HCT116 (cell line): ENCODE results near the gene SLC39A13. TPM values are rescaled to one million over a fixed set of nuclear protein-coding genes. Genes with fewer than 3 reads are reported as not detected.

Experiments
- ATAC-seq: fragments of 200-7000 bp; cut with Tn5 transposase; 2 replicates; pipeline ENCODE4 v1.9.1; 2020; ENCODE audit warnings: mild to moderate bottlenecking, moderate library complexity
- BruUV-seq: library from RNA; stranded (reverse); fragments of 400-500 nt; replicated peaks from 2 replicates; lab custom pipeline; 2021; lab: Mats Ljungman, UMichigan
- CTCF ChIA-PET: fragments of 300-600 bp; sonication (Branson Sonifier 250); formaldehyde crosslinking; loops from one replicate; lab custom pipeline; 2021; ENCODE audit warnings: antibody characterized with exemption; lab: Charles Lee
- POLR2A ChIA-PET: fragments of 300-600, 350-600 bp; sonication (Branson Sonifier 250); formaldehyde crosslinking; loops from one replicate; lab custom pipeline; 2021; ENCODE audit warnings: antibody characterized with exemption; lab: Charles Lee
- RAD21 ChIA-PET, 2 experiments: fragments of 300-600 bp; sonication (Branson Sonifier 250); formaldehyde crosslinking; loops; one replicate each; lab custom pipeline; 2023; ENCODE audit warnings: low total read pairs in 2 of 2; ENCODE audit not compliant: uncharacterized antibody in 2 of 2, unreplicated experiment in 2 of 2, low non-redundant PET in 1 of 2; lab: Charles Lee
- DNase-seq: peaks from one replicate; pipeline ENCODE4 v3.0.0-alpha.2; 2010; ENCODE audit warnings: low read depth, low spot score
- H2AFZ ChIP-seq: fragments of 200-600 bp; shearing (Covaris generic), sonication (generic); 2 replicates; pipeline ENCODE4 v1.6.1; 2017; ENCODE audit warnings: low read depth, mixed run types, mixed read lengths, antibody characterized with exemption, low read length; ENCODE audit not compliant: poor library complexity, severe bottlenecking
- H3K27ac ChIP-seq: 2 replicates; pipeline ENCODE4 v1.5.1; 2012; ENCODE audit warnings: low read depth, low read length
- H3K27me3 ChIP-seq: fragments of 200-600 bp; sonication (generic); 2 replicates; pipeline ENCODE4 v1.6.1; 2016; ENCODE audit warnings: mixed run types, low read length, mixed read lengths; ENCODE audit not compliant: insufficient read depth
- H3K36me3 ChIP-seq, 2 experiments: fragments of 200-500 bp in 1 of 2; fragments of 200-600 bp in 1 of 2; sonication (Bioruptor generic) in 1 of 2; sonication (generic) in 1 of 2; 2 replicates each; pipeline versions ENCODE4 v1.5.1 to v1.6.1; 2014 to 2016; ENCODE audit warnings: low read length in 2 of 2, inconsistent platforms in 1 of 2, mixed read lengths in 1 of 2, mixed run types in 1 of 2; ENCODE audit not compliant: insufficient read depth in 2 of 2, control insufficient read depth in 1 of 2
- H3K4me1 ChIP-seq, 2 experiments: fragments of 200-600 bp in 1 of 2; sonication (generic) in 1 of 2; 2 replicates each; pipeline versions ENCODE4 v1.5.1 to v1.6.1; 2012 to 2017; ENCODE audit warnings: low read length in 2 of 2, inconsistent platforms in 1 of 2, mild to moderate bottlenecking in 1 of 2, mixed read lengths in 1 of 2, mixed run types in 1 of 2, moderate library complexity in 1 of 2; ENCODE audit not compliant: insufficient read depth in 2 of 2, control insufficient read depth in 1 of 2
- H3K4me2 ChIP-seq: fragments of 200-600 bp; sonication (generic); 2 replicates; pipeline ENCODE4 v1.6.1; 2017; ENCODE audit warnings: mixed run types, low read length, mixed read lengths
- H3K4me3 ChIP-seq, 2 experiments: fragments of 200-600 bp in 1 of 2; sonication (generic) in 1 of 2; replicated peaks in 1 of 2; 2 replicates each; pipeline ENCODE4 v1.5.1; 2011 to 2016; ENCODE audit warnings: low read length in 2 of 2, control low read depth in 1 of 2, low read depth in 1 of 2, mild to moderate bottlenecking in 1 of 2, mixed read lengths in 1 of 2, mixed run types in 1 of 2
- H3K79me2 ChIP-seq: fragments of 200-600 bp; sonication (generic); 2 replicates; pipeline ENCODE4 v1.6.1; 2017; ENCODE audit warnings: mild to moderate bottlenecking, mixed run types, low read length, moderate library complexity, mixed read lengths; ENCODE audit not compliant: insufficient read depth
- H3K9ac ChIP-seq: fragments of 200-600 bp; sonication (generic); 2 replicates; pipeline ENCODE4 v1.6.1; 2016; ENCODE audit warnings: low read length, mixed read lengths
- H3K9me2 ChIP-seq: fragments of 200-600 bp; sonication (generic), shearing (Covaris generic); 2 replicates; pipeline ENCODE4 v1.6.1; 2017; ENCODE audit warnings: mixed run types, mild to moderate bottlenecking, moderate library complexity; ENCODE audit not compliant: insufficient read depth
- H3K9me3 ChIP-seq, 2 experiments: fragments of 200-500 bp in 1 of 2; fragments of 200-600 bp in 1 of 2; sonication (Bioruptor generic) in 1 of 2; sonication (generic) in 1 of 2; 2 replicates each; pipeline ENCODE4 v1.6.1; 2014 to 2017; ENCODE audit warnings: low read length in 2 of 2, mixed read lengths in 2 of 2, inconsistent platforms in 1 of 2, low read depth in 1 of 2, mild to moderate bottlenecking in 1 of 2, mixed run types in 1 of 2, moderate library complexity in 1 of 2; ENCODE audit not compliant: control insufficient read depth in 1 of 2, insufficient read depth in 1 of 2
- H4K20me1 ChIP-seq: fragments of 200-600 bp; sonication (generic), shearing (Covaris generic); 2 replicates; pipeline ENCODE4 v1.6.1; 2017; ENCODE audit warnings: mixed run types, mild to moderate bottlenecking, moderate library complexity; ENCODE audit not compliant: insufficient read depth
- CEBPB ChIP-seq: IDR thresholded peaks from 2 replicates; pipeline ENCODE4 v1.6.1; 2012; ENCODE audit warnings: low read depth
- ELF1 ChIP-seq: IDR thresholded peaks from 2 replicates; pipeline ENCODE4 v1.6.1; 2012; ENCODE audit warnings: low read depth, borderline replicate concordance
- JUND ChIP-seq: IDR thresholded peaks from 2 replicates; pipeline ENCODE4 v1.6.1; 2012
- POLR2A ChIP-seq: IDR thresholded peaks from 2 replicates; pipeline ENCODE4 v1.7.0; 2011; ENCODE audit warnings: borderline replicate concordance; ENCODE audit not compliant: insufficient read depth, insufficient read length; ENCODE audit errors: extremely low read depth
- RAD21 ChIP-seq: IDR thresholded peaks from 2 replicates; pipeline ENCODE4 v1.6.1; 2012; ENCODE audit warnings: low read depth, mild to moderate bottlenecking
- SIN3A ChIP-seq: IDR thresholded peaks from 2 replicates; pipeline ENCODE4 v1.6.1; 2012; ENCODE audit warnings: low read depth
- SP1 ChIP-seq: IDR thresholded peaks from 2 replicates; pipeline ENCODE4 v1.6.1; 2012; ENCODE audit warnings: low read depth
- SRF ChIP-seq: IDR thresholded peaks from 2 replicates; pipeline ENCODE4 v1.6.1; 2012; ENCODE audit warnings: low read depth
- TCF7L2 ChIP-seq: IDR thresholded peaks from 2 replicates; pipeline ENCODE4 v1.7.0; 2011; ENCODE audit warnings: borderline replicate concordance, inconsistent platforms; ENCODE audit not compliant: insufficient read depth, insufficient read length; ENCODE audit errors: extremely low read depth
- YY1 ChIP-seq: IDR thresholded peaks from 2 replicates; pipeline ENCODE4 v1.6.1; 2011; ENCODE audit warnings: low read length, low read depth, moderate library complexity, mild to moderate bottlenecking; ENCODE audit not compliant: insufficient replicate concordance; ENCODE audit errors: extremely low read depth
- ZFX ChIP-seq: fragments of 450-650 bp; IDR thresholded peaks from 2 replicates; pipeline ENCODE4 v1.6.1; 2017
- ZNF274 ChIP-seq: fragments of 200-500 bp; sonication (Bioruptor generic); IDR thresholded peaks from 2 replicates; pipeline ENCODE4 v1.6.1; 2014; ENCODE audit warnings: mild to moderate bottlenecking, low read depth, low read length, inconsistent platforms
- intact Hi-C: fragments of 100-400 bp; cut with micrococcal nuclease; formaldehyde crosslinking; loops from 2 replicates; pipeline ENCODE4 v1.10.0; 2022
- total RNA-seq: library from RNA; stranded (reverse); gene quantifications from one replicate; pipeline ENCODE4 v1.2.1, GENCODE V29; 2021; ENCODE audit not compliant: unreplicated experiment
- TF ChIP-seq, protein P1 (sequence below): IDR thresholded peaks from 2 replicates; pipeline ENCODE4 v1.6.1; 2012
- TF ChIP-seq, protein P2 (sequence below): IDR thresholded peaks from 2 replicates; pipeline ENCODE4 v1.6.1; 2012
- TF ChIP-seq, protein P3 (sequence below): IDR thresholded peaks from 2 replicates; pipeline ENCODE4 v1.6.1; 2012; ENCODE audit warnings: low read depth

Gene SLC39A13
- total RNA-seq, 1 experiment from 2014 or later: 23.9 TPM

DNA sequence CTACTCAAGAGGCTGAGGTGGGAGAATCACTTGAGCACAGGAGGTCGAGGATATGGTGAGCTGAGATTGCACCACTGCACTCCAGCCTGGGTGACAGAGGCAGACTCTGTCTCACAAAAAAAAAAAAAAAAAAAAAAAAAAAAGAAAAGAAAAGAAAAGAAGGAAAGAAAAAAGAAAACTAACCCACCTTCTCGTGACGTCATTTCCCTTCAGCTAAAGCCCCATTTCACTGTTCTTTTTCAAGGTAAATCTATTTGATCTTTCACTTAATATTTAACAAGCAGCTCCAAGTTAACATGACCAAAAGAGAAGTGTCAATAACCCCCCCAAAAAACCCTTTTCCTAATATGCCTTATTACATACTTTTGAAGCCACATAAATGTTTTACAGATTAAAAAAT, 35.4 kb downstream of the SLC39A13 start (continued):
- TF ChIP-seq SIN3A (no peak), CEBPB (no peak)

DNA sequence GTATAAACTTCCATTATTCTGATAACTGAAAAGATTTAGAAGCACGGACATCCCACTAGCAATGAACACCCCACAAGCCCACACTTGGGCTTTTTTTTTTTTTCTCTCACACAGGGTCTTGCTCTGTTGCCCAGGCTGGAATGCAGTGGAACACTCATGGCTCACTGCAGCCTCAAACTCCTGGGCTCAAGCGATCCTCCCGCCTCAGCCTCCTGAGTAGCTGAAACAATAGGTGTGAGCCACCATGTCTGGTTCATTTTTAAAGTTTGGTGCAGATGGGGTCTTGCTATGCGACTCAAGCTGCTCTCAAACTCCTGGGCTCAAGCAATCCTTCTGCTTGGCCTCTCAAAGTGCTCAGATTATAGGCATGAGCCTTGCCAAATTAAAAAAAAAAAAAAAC, 37.5 kb downstream of the SLC39A13 start:
- TF ChIP-seq, protein P1, sequence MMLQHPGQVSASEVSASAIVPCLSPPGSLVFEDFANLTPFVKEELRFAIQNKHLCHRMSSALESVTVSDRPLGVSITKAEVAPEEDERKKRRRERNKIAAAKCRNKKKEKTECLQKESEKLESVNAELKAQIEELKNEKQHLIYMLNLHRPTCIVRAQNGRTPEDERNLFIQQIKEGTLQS: no peak
- TF ChIP-seq POLR2A: no peak
- TF ChIP-seq ZFX: no peak
- TF ChIP-seq RAD21: no peak
- H3K9ac ChIP-seq: no peak overlapping the region
- no peaks in the 10 kb centered on the region for H3K79me2 ChIP-seq
- H3K9me3 ChIP-seq: no peaks in the 10 kb centered on the region
- ATAC-seq (no peak), DNase-seq (no peak)
- no peak overlapping the region for H3K4me2 ChIP-seq
- RAD21 ChIA-PET: no interaction called here
- H4K20me1 ChIP-seq: no peaks in the 10 kb centered on the region
- no peaks in the 10 kb centered on the region for H3K4me1 ChIP-seq
- CTCF ChIA-PET: interaction anchor here (1.3 kb wide), 1 partner anchor 9 kb away, joined by 5 read pairs; no protein-coding TSS in a partner anchor
- BruUV-seq: no TSS peak
- intact Hi-C loops: no loop called here
- no peaks in the 10 kb centered on the region for H3K9me2 ChIP-seq
- no peak overlapping the region for H2AFZ ChIP-seq
- H3K27ac ChIP-seq: no peak overlapping the region
- H3K36me3 ChIP-seq: no peaks in the 10 kb centered on the region
- H3K27me3 ChIP-seq: no peaks in the 10 kb centered on the region
- H3K4me3 ChIP-seq: no peak overlapping the region
- POLR2A ChIA-PET: no interaction called here

DNA sequence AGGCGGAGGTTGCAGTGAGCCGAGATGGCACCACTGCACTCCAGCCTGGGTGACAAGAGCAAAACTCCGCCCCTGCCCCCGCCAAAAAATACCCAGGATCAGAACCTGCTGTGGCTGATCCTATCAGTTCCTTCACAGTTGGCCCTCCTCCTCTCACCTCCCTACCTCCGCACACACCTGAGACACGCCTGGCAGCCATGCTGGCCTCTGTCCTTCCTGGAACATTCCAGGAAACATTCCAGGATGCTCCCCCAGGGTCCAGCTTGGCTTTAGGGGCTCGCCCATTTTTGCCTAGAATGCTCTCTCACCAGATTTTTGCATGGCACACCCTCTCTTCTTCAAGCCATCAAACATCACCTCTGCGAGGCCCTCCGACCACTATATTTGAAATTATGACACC, 38.4 kb downstream of the SLC39A13 start:
- intact Hi-C loops: no loop called here
- H3K9ac ChIP-seq: no peak overlapping the region
- no peaks in the 10 kb centered on the region for H3K79me2 ChIP-seq
- no peak for ATAC-seq
- no peaks in the 10 kb centered on the region for H3K36me3 ChIP-seq
- no TSS peak for BruUV-seq
- no peaks in the 10 kb centered on the region for H3K4me1 ChIP-seq
- CTCF ChIA-PET: no interaction called here
- POLR2A ChIA-PET: no interaction called here
- no peak overlapping the region for H3K4me2 ChIP-seq
- no peaks in the 10 kb centered on the region for H3K9me2 ChIP-seq
- no peaks in the 10 kb centered on the region for H3K9me3 ChIP-seq
- H3K4me3 ChIP-seq: no peak overlapping the region
- no peak for DNase-seq
- no peaks in the 10 kb centered on the region for H4K20me1 ChIP-seq
- no peak overlapping the region for H2AFZ ChIP-seq
- no peaks in the 10 kb centered on the region for H3K27me3 ChIP-seq
- H3K27ac ChIP-seq: no peak overlapping the region
- RAD21 ChIA-PET: no interaction called here
- TF ChIP-seq JUND: no peak
- TF ChIP-seq SP1: no peak
- TF ChIP-seq POLR2A: no peak
- TF ChIP-seq, protein P2, sequence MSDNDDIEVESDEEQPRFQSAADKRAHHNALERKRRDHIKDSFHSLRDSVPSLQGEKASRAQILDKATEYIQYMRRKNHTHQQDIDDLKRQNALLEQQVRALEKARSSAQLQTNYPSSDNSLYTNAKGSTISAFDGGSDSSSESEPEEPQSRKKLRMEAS: no peak
- TF ChIP-seq SRF: no peak
- no peak for TF ChIP-seq YY1
- no peak for TF ChIP-seq ELF1
- no peak for TF ChIP-seq ZNF274
- TF ChIP-seq, protein P3, sequence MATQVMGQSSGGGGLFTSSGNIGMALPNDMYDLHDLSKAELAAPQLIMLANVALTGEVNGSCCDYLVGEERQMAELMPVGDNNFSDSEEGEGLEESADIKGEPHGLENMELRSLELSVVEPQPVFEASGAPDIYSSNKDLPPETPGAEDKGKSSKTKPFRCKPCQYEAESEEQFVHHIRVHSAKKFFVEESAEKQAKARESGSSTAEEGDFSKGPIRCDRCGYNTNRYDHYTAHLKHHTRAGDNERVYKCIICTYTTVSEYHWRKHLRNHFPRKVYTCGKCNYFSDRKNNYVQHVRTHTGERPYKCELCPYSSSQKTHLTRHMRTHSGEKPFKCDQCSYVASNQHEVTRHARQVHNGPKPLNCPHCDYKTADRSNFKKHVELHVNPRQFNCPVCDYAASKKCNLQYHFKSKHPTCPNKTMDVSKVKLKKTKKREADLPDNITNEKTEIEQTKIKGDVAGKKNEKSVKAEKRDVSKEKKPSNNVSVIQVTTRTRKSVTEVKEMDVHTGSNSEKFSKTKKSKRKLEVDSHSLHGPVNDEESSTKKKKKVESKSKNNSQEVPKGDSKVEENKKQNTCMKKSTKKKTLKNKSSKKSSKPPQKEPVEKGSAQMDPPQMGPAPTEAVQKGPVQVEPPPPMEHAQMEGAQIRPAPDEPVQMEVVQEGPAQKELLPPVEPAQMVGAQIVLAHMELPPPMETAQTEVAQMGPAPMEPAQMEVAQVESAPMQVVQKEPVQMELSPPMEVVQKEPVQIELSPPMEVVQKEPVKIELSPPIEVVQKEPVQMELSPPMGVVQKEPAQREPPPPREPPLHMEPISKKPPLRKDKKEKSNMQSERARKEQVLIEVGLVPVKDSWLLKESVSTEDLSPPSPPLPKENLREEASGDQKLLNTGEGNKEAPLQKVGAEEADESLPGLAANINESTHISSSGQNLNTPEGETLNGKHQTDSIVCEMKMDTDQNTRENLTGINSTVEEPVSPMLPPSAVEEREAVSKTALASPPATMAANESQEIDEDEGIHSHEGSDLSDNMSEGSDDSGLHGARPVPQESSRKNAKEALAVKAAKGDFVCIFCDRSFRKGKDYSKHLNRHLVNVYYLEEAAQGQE: no peak
- no peak for TF ChIP-seq TCF7L2
